Testis (tissue), 2 donors: ENCODE results near the gene ALPK1.
"Not testable (repeated sequence)": the region's sequence is repeated elsewhere in the genome, so short reads cannot be mapped to it uniquely, and the experiment has no call there.

ENCODE experiments used
- POLR2A ChIP-seq: fragments of 450-650 bp; IDR thresholded peaks from one replicate; pipeline ENCODE4 v1.6.1; 2017; ENCODE audit warnings: antibody characterized with exemption, mild to moderate bottlenecking, moderate library complexity
- TF ChIP-seq, protein P1 (sequence below), 3 experiments: fragments of 450-650 bp in 2 of 3; fragments of 200-600 bp in 1 of 3; sonication (generic) in 1 of 3; IDR thresholded peaks; one replicate each; pipeline ENCODE4 v1.5.1; 2016 to 2019; ENCODE audit warnings: antibody characterized with exemption in 3 of 3, mild to moderate bottlenecking in 2 of 3, moderate library complexity in 1 of 3

DNA sequence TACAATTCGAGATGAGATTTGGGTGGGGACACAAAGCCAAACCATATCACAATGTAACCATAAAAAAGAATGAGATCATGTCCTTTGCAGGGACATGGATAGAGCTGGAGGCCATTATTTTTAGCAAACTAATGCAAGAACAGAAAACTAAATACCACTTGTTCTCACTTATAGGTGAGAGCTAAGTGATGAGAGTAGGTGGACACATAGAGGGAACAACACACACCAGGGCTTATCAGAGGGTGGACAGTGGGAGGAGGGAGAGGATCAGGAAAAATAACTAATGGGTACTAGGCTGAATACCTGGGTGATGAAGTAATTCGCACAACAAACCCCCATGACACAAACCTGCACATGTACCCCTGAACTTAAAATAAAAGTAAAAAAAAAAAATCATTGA, 145.1 kb downstream of the ALPK1 start:
- TF ChIP-seq, protein P1, sequence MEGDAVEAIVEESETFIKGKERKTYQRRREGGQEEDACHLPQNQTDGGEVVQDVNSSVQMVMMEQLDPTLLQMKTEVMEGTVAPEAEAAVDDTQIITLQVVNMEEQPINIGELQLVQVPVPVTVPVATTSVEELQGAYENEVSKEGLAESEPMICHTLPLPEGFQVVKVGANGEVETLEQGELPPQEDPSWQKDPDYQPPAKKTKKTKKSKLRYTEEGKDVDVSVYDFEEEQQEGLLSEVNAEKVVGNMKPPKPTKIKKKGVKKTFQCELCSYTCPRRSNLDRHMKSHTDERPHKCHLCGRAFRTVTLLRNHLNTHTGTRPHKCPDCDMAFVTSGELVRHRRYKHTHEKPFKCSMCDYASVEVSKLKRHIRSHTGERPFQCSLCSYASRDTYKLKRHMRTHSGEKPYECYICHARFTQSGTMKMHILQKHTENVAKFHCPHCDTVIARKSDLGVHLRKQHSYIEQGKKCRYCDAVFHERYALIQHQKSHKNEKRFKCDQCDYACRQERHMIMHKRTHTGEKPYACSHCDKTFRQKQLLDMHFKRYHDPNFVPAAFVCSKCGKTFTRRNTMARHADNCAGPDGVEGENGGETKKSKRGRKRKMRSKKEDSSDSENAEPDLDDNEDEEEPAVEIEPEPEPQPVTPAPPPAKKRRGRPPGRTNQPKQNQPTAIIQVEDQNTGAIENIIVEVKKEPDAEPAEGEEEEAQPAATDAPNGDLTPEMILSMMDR (IDR thresholded peaks at IDR 0.05), result not testable (repeated sequence)
- TF ChIP-seq POLR2A, result not testable (repeated sequence)
